ENCODE measurements around the gene MRPS15.

DNA sequence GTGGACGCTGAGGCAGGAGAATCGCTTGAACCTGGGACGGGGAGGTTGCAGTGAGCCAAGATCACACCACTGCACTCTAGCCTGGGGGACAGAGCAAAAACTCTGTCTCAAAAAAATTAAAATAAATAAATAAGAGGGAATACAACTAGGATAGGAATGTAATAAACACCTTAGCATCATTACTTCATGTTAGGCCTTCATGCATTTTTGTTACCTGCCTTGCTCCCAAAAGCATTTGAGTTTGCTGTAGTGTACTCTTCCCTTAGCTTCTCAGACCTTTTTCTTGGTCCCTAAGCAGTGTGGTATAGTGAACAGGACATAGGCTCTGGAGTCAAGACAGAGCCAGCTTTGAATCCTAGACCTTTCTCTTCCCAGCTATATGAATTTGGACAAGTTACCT lies 11.1 kb downstream of the MRPS15 start:
- TF ChIP-seq, protein P1, sequence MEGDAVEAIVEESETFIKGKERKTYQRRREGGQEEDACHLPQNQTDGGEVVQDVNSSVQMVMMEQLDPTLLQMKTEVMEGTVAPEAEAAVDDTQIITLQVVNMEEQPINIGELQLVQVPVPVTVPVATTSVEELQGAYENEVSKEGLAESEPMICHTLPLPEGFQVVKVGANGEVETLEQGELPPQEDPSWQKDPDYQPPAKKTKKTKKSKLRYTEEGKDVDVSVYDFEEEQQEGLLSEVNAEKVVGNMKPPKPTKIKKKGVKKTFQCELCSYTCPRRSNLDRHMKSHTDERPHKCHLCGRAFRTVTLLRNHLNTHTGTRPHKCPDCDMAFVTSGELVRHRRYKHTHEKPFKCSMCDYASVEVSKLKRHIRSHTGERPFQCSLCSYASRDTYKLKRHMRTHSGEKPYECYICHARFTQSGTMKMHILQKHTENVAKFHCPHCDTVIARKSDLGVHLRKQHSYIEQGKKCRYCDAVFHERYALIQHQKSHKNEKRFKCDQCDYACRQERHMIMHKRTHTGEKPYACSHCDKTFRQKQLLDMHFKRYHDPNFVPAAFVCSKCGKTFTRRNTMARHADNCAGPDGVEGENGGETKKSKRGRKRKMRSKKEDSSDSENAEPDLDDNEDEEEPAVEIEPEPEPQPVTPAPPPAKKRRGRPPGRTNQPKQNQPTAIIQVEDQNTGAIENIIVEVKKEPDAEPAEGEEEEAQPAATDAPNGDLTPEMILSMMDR (IDR thresholded peaks at IDR 0.05 in 8 of 11, conservative IDR thresholded peaks at IDR 0.05 in 3 of 11) = no peak
- no peak for TF ChIP-seq POLR2A (IDR thresholded peaks at IDR 0.05)

Measured in spleen (tissue), 7 donors.